GM12874 (cell line): ENCODE measurements around the gene APOBR.

Source experiments
- CTCF ChIP-seq: IDR thresholded peaks from 2 replicates; pipeline ENCODE4 v1.5.1; 2011; ENCODE audit warnings: low read depth, mild to moderate bottlenecking, control low read depth, low read length, moderate library complexity; ENCODE audit not compliant: insufficient read depth

The APOBR gene

GRCh38 chr16:28503470-28504259, 9.2 kb downstream of the APOBR start:
- TF ChIP-seq CTCF, result no peak

GRCh38 chr16:28504707-28505404, 10.4 kb downstream of the APOBR start:
- TF ChIP-seq CTCF, result no peak

GRCh38 chr16:28505489-28506137, 11.2 kb downstream of the APOBR start:
- TF ChIP-seq CTCF, result no peak

DNA sequence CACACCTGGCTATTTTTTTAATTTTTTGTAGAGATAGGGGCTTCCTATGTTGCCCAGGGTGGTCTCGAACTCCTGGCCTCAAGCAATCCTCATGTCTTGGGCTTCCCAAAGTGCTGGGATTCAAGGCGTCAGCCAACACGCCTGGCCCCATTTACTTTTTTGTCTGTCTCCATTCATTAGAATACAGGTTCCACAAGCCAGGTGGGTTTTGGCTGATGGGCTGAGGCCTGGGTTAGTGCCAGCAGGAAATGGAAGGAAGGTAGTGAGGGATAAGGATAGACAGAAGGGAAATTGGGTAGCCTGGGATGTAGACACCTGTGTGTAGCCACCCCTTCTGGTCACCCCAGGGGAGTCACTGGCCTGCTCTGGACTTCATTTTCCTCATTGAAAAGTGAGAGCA, 16.6 kb downstream of the APOBR start:
- TF ChIP-seq CTCF, result no peak

DNA sequence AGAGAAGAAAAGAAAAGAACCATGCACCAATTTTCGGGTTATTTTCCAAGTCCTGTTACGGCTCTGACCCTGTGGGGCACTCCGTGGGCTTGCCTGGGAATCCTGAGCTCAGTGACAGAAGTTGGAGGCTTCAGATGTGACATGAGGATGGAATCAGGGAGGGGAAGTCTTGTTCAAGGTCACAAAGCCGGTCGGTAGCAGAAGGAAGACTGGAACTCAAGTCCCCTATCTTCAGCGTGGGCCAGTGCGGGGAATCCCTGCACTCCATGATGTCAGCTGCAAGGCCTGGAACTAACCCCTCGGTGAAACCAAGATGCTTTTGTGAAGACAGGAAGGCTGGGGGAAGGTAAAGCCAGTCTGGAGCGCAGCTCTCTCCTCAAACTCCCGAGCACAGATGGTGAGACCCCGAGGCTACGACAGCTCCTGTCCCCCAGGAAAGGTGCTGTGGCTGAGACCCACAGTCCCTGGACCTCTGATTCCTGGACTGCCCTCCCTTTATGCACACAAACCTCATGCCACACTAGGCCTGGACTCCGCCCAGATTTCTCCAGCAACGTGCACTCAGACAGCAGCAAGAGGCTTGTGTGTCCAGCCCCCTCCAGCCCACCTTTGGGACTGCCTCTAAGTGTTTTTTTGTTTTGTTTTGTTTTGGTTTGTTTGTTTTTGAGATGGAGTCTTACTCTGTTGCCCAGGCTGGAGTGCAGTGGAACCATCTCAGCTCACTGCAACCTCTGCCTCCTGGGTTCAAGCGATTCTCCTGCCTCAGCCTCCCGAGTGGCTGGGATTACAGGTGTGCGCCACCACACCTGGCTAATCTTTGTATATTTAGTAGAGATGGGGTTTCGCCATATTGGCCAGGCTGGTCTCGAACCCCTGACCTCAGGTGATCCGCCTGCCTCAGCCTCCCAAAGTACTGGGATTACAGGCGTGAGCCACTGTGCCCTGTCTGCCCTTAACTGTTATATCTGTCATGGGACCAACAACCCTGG, 17.7 kb downstream of the APOBR start:
- TF ChIP-seq CTCF, result no peak

DNA sequence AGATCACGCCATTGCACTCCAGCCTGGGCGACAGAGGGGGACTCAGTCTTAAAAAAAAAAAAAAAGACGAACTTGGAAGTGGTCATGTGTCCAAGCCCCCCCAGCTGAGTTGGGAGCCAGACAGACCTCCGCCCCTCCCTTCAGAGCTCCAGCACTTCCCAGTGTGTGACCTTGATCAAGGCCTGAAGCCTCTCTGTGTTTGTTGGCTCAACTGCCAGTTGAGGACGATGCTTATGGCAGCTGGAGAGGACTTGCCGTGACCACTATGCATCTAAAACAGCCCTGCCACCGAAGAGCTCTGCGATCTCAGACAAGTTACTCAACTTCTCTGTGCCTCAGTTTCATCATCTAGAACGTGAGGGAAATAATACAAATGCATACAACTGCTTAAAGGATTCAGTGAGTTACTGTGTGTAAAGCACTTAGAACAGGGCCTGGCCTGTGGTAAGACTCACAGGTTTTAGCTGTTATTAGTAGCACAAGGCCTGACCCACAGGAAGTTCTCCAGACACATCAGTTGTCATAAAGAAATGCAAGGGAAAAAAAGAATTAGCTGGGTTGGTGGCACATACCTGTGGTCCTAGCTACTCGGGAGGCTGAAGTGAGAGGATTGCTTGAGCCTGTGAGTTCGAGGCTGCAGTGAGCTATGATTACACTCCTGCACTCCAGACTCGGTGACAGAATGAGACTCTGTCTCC, 19.2 kb downstream of the APOBR start:
- TF ChIP-seq CTCF, result no peak
